Adrenal gland (tissue), 12 donors: Measurements from ENCODE around the gene MYO18A. TPM values are rescaled to one million over a fixed set of nuclear protein-coding genes. Genes with fewer than 3 reads are reported as not detected.

Experiments
- DNase-seq, 7 donors: peaks; one replicate each; pipeline ENCODE4 v3.0.0-alpha.2; 2019 to 2020
- H3K27ac ChIP-seq, 5 donors: fragments of 200-600 bp; sonication (generic) in 4 of 5; 1 replicate in 3 of 5; 2 replicates in 2 of 5; pipeline versions ENCODE4 v1.5.1 to v1.8.0; 2016 to 2020; ENCODE audit warnings: mild to moderate bottlenecking in 1 of 5
- H3K27me3 ChIP-seq: fragments of 200-600 bp; 2 replicates; pipeline ENCODE4 v1.8.0; 2021
- H3K36me3 ChIP-seq, 2 donors: fragments of 200-600 bp; replicated peaks in 1 of 2; 1 replicate in 1 of 2; 2 replicates in 1 of 2; pipeline versions ENCODE4 v1.5.1 to v1.8.0; 2018 to 2022
- H3K4me1 ChIP-seq, 2 donors: fragments of 200-600 bp; replicated peaks in 1 of 2; 1 replicate in 1 of 2; 2 replicates in 1 of 2; pipeline versions ENCODE4 v1.5.1 to v1.8.0; 2018 to 2021
- H3K4me3 ChIP-seq, 4 donors: fragments of 200-600 bp; sonication (generic) in 3 of 4; one replicate each; pipeline ENCODE4 v1.5.1; 2016 to 2018
- H3K9me3 ChIP-seq, 3 donors: fragments of 200-600 bp; sonication (generic) in 1 of 3; replicated peaks in 1 of 3; 1 replicate in 2 of 3; 2 replicates in 1 of 3; pipeline versions ENCODE4 v1.5.1 to v1.8.0; 2016 to 2021
- POLR2A ChIP-seq, 2 donors: fragments of 450-650 bp; IDR thresholded peaks; one replicate each; pipeline ENCODE4 v1.6.1; 2017; ENCODE audit warnings: antibody characterized with exemption in 2 of 2, mild to moderate bottlenecking in 2 of 2, moderate library complexity in 1 of 2
- WGBS, 4 donors: extraction: QIAGEN DNeasy Blood & Tissue Kit in 2 of 4; methylation state at CpG; one replicate each; pipeline versions ENCODE4 v1.1.5 to v1.1.7; 2013 to 2017; 5-methylcytosine and 5-hydroxymethylcytosine counted together
- intact Hi-C, 2 donors: fragments of 100-400 bp; cut with DNase I; formaldehyde crosslinking; loops; one replicate each; pipeline versions ENCODE4 v1.14.1 to v1.15.0; 2022 to 2023
- polyA plus RNA-seq, 3 donors: library from polyadenylated mRNA; stranded (reverse); fragments of 200-250 nt in 2 of 3; fragments of 350-450 nt in 1 of 3; fragmentation: Illumina TruSeq in 1 of 3; extraction: RNeasy Lipid Tissue Mini Kit (QIAGEN cat#74804) in 1 of 3; gene quantifications; one replicate each; pipeline ENCODE4 v1.2.3, GENCODE V29; 2013 to 2014
- total RNA-seq, 9 donors: library from RNA; depleted of rRNA in 4 of 9; stranded (reverse); fragments of >200 nt in 4 of 9; fragments of 120-200 nt in 1 of 9; fragmentation: NEBNext Ultra II Directional in 1 of 9; extraction: Animal tissue kit (Norgen Biotek cat#: 25700) in 1 of 9; gene quantifications; one replicate each; pipeline versions ENCODE4 v1.1.0 to v1.2.4, GENCODE V29; 2013 to 2023
- TF ChIP-seq, protein P1 (sequence below), 6 experiments: fragments of 450-650 bp in 4 of 6; fragments of 200-600 bp in 2 of 6; sonication (generic) in 1 of 6; IDR thresholded peaks; 1 replicate in 5 of 6; 2 replicates in 1 of 6; pipeline versions ENCODE4 v1.5.1 to v1.8.0; 2016 to 2021; ENCODE audit warnings: antibody characterized with exemption in 6 of 6, mild to moderate bottlenecking in 2 of 6, moderate library complexity in 1 of 6
- donor health status: healthy with polysubstance abuse.
- donor health status: Bipolar disorder and iron deficiency.
- donor health status: DM: yes; HTN: yes; CAD: no.
- donor health status: DM: no; HTN: no; CAD: no.
- donor health status: DM: no; HTN: no; CAD: no.
- donor health status: DM: yes; HTN: yes; CAD: no.

MYO18A gene
- total and polyA plus RNA-seq, 12 donors = 19.6 to 95.6 (median 40.7) TPM

DNA sequence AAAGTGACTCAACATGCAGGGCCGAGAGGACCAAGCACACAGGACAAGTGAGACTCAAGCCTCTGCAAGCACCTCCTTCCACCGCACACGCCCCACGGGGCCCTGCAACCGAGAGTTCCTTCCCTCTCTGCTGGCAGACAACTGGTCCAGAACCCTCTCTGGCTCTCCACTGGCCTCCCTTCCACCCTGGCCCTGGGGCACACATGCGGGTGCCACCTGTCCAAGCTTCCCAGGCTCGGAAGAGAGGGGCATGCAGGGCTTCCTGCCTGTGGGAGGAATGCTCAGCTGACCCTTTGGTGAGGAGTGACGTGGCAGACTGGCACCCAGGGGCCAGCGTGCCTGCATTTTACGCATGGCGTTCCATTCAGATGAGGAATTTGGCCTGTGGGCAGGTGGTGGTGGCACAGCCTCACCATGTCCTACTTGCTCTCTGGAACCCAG is 77.4 kb downstream of the MYO18A start:
- peaks cover 0 to 46% of the 10 kb centered on the region in 2 donors for H3K36me3 ChIP-seq
- intact Hi-C loops = no loop called here

DNA sequence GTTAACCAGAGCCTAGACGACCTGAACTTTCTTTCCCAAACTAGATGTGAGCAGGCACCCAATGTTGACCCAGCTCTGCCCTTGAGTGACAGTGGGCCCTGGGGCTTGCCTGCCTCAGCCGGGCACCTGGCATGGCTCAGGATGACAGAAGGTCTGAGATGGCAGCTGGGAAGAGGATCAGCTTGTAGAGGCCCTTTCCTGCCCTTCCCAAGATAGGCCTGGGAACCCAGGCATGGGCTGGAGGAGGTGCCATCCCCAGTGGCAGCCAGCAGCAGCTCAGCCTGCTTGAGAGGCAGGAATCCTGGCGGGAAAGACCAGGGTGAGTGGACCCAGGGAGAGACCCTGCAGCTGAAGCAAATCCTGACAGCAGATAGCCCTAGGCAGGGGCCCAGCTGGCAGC is 78.2 kb downstream of the MYO18A start:
- no peaks in the 10 kb centered on the region for H3K9me3 ChIP-seq
- no peaks in the 10 kb centered on the region for H3K4me1 ChIP-seq
- H3K27me3 ChIP-seq = no peaks in the 10 kb centered on the region
- TF ChIP-seq, protein P1, sequence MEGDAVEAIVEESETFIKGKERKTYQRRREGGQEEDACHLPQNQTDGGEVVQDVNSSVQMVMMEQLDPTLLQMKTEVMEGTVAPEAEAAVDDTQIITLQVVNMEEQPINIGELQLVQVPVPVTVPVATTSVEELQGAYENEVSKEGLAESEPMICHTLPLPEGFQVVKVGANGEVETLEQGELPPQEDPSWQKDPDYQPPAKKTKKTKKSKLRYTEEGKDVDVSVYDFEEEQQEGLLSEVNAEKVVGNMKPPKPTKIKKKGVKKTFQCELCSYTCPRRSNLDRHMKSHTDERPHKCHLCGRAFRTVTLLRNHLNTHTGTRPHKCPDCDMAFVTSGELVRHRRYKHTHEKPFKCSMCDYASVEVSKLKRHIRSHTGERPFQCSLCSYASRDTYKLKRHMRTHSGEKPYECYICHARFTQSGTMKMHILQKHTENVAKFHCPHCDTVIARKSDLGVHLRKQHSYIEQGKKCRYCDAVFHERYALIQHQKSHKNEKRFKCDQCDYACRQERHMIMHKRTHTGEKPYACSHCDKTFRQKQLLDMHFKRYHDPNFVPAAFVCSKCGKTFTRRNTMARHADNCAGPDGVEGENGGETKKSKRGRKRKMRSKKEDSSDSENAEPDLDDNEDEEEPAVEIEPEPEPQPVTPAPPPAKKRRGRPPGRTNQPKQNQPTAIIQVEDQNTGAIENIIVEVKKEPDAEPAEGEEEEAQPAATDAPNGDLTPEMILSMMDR (IDR thresholded peaks at IDR 0.05) = no peak
- no peak for TF ChIP-seq POLR2A (IDR thresholded peaks at IDR 0.05)
- intact Hi-C loops = no loop called here
- WGBS, 4 donors = 83 to 93% (median 90%) methylated on average over 3 of the region's 3 CpGs
- peaks cover 0 to 52% of the 10 kb centered on the region in 2 donors for H3K36me3 ChIP-seq
- H3K27ac ChIP-seq = no peak overlapping the region
- no peak for DNase-seq
- H3K4me3 ChIP-seq = no peak overlapping the region

More for the DNA sequence above, 77.4 kb downstream of the MYO18A start:
- no peak for TF ChIP-seq POLR2A (IDR thresholded peaks at IDR 0.05)
- TF ChIP-seq, protein P1 (IDR thresholded peaks at IDR 0.05) = no peak
- Histone ChIP-seq H3K27ac (no peak overlapping the region), H3K4me3 (no peak overlapping the region), H3K4me1 (peaks cover 3 to 6% of the 10 kb centered on the region in 2 donors), H3K9me3 (no peaks in the 10 kb centered on the region), H3K27me3 (no peaks in the 10 kb centered on the region)
- no peak for DNase-seq
- 72 to 93% (median 86%) methylated on average over 6 to 11 of the region's 11 CpGs for WGBS, 4 donors

DNA sequence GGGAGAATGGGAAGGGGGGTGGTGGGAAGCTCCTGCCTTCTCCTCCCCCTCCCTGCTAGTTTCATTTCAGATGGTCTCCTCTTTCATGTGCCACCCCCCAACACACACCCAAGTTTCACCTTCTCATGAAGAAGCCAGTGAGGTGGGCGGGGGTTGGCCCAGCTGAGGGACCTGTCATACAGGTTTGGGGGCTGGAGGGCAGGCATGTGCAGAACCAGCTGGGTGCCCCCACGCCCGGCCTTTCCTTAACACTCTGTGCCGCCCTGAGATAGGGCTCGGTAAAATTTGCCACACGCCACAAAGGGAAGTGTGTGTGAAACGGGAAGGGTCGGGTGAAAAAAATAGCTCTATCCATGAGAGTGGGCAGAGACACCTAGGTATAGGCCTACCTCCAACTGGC is 79.9 kb downstream of the MYO18A start:
- DNase-seq = no peak
- H3K4me3 ChIP-seq = no peak overlapping the region
- TF ChIP-seq, protein P1 (IDR thresholded peaks at IDR 0.05) = no peak
- no peak for TF ChIP-seq POLR2A (IDR thresholded peaks at IDR 0.05)
- WGBS, 4 donors = 85 to 95% (median 89%) methylated on average over 8 of the region's 8 CpGs
- no peaks in the 10 kb centered on the region for H3K27me3 ChIP-seq
- H3K27ac ChIP-seq = no peak overlapping the region
- H3K4me1 ChIP-seq = no peaks in the 10 kb centered on the region
- intact Hi-C loops = no loop called here
- H3K36me3 ChIP-seq = peaks cover 0 to 51% of the 10 kb centered on the region in 2 donors
- H3K9me3 ChIP-seq = no peaks in the 10 kb centered on the region

DNA sequence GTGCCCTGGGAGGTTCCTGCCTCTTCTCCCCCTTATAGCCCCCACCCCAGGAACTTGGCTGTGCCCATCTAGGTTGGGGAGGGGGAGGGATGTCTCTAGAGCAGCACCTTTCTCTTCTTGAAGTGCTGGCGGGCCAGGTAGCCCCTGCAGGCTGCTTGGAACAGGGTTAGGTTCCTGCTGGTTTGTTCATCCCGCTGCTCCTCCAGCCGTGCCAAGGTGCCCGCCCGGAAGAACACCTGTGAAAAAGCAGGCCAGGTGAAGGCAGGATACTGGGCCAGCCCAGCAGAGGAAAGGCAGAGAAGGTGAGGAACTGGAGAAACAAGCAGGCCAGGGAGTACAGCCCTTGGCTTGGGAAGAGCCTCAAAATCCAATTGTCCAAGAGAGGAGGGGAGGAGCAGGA is 80.7 kb downstream of the MYO18A start:
- Histone ChIP-seq H3K27ac (no peak overlapping the region), H3K4me1 (no peaks in the 10 kb centered on the region), H3K4me3 (no peak overlapping the region), H3K27me3 (no peaks in the 10 kb centered on the region), H3K36me3 (peaks cover 0 to 57% of the 10 kb centered on the region in 2 donors), H3K9me3 (no peaks in the 10 kb centered on the region)
- 90 to 100% (median 95%) methylated on average over 5 of the region's 5 CpGs for WGBS, 4 donors
- DNase-seq = no peak
- TF ChIP-seq, protein P1 (IDR thresholded peaks at IDR 0.05) = no peak
- no peak for TF ChIP-seq POLR2A (IDR thresholded peaks at IDR 0.05)
- intact Hi-C loops = no loop called here
